Measurements from ENCODE around the gene MACROH2A2. TPM values are rescaled to one million over a fixed set of nuclear protein-coding genes. Genes with fewer than 3 reads are reported as not detected.

MACROH2A2 gene
- total and polyA plus RNA-seq, 2 experiments from 2014 or later: 11.6 to 16.2 TPM

GRCh38 chr10:70048030-70048723 lies 4.5 kb upstream of the MACROH2A2 start (continued):
- TF ChIP-seq ZNF462 (CRISPR knock-in tag; IDR thresholded peaks at IDR 0.05) (no peak), CTCF (conservative IDR thresholded peaks at IDR 0.05; ENCODE audit: low read depth in 2 of 2) (no peak), REST (IDR thresholded peaks at IDR 0.05; ENCODE audit: unreplicated experiment) (no peak)

All from GM23338 (cell line).